IPS-NIHi7 (cell line): ENCODE measurements around the gene CLIC4.
"Not testable (repeated sequence)": the region's sequence is repeated elsewhere in the genome, so short reads cannot be mapped to it uniquely, and the experiment has no call there.

Source experiments
- DNase-seq: peaks from one replicate; pipeline ENCODE4 v3.0.0; 2012; ENCODE audit warnings: mixed read lengths; ENCODE audit errors: extremely low spot score

The CLIC4 gene

DNA sequence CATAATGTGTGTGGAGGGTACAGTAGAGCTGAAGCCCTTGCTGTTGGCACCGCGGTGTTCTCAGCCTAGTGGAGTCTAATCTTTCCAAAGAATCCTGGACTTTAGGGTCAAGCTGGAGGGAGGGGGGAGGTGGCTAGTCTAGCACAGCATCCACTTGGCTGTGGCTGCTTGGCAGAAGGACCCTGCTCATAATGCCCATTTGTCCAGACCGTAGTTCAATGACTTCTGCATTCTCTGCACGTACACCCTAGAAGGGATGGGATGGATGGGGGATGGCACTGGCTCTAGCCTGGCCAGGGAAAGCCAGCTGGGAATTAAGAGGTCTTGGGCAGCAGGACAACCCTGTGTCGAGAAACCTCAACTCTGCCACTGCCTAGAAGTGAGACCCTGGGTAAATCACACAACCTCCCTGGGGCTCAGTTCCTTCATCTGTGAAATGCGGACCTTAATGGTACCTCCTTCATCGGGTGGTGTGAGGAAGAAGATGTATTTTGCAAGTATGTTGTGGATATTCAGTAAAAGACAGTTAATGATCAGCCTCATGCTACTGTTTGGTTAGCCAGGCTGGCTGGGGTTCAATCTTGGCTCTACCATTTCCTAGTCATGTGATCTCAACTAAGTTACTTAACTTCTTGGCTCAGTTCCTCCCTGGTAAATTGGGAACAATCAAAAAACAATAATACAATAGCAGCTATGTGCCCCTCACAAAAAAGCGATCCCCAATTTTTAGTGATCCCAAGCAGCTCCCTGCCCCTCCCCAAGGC lies 27.2 kb upstream of the CLIC4 start:
- DNase-seq, result peak; percentile 2

DNA sequence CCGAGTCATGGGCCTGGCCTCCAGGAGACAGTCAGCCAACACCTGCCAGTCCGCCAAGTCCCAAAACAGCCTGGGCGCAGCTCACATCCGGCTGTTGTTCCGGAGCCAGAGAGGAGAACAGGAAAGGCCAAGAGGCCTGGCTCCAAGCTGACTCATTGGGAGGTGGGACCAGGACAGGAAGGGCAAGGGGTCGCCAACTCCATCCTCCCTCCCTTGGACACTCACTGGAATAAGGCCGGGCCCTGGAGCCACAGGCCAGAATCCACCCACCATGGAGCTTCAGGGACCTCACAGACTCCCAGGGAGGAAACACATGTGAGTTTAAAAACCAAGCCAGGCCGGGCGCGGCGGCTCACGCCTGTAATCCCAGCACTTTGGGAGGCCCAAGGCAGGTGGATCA lies 25.1 kb upstream of the CLIC4 start:
- peak; percentile 11 for DNase-seq

DNA sequence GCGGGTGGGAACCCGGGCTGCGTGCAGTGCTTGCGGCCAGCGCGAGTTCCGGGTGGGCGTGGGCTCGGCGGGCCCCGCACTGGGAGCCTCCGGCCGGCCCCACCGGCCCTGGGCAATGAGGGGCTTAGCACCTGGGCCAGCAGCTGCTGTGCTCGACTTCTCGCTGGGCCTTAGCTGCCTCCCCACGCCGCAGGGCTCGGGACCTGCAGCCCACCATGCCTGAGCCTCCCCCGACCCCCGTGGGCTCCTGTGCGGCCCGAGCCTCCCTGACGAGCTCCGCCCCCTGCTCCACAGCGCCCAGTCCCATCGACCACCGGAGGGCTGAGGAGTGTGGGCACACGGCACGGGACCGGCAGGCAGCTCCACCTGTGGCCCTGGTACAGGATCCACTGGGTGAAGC lies 23.7 kb upstream of the CLIC4 start:
- no peak for DNase-seq

DNA sequence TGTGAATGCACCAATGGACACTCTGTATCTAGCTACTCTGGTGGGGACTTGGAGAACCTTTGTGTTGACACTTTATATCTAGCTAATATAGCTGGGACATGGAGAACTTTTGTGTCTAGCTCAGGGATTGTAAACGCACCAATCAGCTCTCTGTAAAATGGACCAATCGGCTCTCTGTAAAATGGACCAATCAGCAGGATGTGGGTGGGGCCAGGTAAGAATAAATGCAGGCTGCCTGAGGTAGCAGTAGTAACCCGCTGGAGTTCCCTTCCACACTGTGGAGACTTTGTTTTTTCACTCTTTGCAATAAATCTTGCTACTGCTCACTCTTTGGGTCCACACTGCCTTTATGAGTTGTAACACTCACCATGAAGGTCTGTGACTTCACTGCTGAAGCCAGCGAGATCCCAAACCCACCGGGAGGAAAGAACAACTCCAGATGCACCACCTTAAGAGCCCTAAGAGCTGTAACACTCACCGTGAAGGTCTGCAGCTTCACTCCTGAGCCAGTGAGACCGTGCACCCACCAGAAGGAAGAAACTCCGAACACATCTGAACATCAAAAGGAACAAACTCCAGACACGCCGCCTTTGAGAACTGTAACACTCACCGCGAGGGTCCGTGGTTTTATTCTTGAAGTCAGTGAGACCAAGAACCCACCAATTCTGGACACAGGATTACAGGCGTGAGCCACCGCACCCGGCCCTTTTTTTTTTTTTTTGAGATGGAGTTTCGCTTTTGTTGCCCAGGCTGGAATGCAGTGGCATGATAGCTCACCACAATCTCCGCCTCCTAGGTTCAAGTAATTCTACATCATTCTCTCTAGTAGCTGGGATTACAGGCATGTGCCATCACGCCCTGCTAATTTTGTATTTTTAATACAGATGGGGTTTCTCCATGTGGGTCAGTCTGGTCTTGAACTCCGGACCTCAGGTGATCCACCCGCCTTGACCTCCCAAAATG lies 22.9 kb upstream of the CLIC4 start:
- DNase-seq, result not testable (repeated sequence)

DNA sequence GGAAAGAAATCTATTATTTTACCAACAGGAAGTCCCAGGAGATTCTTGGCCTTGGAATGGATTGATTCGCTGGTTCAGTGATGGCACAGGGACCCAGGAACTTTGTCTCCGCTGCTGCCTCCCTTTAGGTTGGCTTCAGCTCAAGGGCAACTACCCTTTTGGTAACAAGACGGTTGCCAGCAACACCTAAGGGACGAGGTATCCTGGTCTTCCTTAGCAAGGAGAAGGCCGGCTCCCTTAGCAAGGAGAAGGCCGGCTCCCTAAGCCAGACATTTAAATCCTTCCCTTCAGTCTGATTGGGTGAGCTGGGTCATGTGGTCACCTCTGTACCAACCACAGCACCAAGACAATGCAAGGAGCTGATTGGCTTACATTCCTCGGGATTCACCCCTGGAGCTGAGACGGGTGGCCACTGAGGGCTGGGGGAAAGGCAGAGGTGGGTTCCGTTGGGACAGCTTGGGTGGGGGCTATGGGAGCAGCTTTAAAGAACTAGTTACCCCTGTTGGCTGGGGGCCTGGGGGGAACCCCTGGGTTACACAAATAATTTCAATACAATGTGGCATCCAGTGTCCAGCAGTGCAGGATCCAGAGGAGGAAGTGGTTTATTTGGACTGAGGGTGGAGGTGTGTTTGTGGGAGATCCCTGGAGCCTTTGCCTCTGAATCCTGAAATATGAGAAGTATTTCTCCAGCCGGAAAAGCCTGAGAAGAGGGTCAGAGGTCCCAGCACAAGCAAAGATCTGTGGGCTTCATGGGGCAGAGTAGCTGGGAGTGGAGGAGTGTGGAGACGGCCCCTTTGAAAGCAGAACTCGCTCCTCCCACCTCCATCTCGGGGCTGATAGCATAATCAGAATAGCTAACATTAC lies 20.7 kb upstream of the CLIC4 start:
- peak; percentile 80 for DNase-seq

DNA sequence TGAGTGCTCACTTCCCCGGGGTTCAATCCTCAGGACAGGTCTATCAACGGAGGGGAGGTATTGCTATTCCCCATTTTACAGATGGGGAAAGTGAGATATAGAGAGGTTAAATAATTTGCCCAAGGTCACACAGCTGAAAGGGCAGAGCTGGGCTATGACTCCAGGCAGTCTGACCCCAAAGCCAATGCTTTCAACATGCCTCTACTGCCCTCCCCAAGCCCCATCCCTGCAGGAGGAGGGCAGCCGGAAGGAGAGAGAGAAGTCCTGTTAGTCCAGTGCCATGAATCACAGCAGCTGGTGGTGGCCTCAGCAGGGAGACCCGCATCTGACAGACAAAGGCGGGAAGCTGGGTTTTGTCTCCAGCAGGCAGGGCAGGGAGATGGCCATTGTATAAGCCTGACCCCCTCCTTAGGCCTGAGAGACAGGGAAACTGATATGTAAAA lies 20.0 kb upstream of the CLIC4 start:
- DNase-seq, result peak; percentile 75

DNA sequence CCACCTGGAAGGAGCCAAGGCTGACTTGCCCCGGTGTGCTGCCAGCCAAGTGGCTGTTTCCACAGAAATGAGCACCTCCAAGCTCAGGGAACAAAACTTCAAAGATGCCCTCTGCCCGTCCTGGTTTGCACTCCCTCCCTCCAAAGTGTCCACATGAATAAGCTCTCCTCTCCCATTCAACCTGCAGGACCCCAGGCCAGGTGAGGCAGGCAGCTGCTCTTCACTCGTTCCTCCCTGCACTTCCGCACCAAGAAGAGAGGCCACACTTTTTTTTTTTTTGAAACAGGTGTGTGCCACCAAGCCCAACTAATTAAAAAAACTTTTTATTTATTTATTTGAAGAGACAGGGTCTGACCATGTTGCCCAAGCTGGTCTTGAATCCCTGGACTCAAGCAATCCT lies 18.5 kb upstream of the CLIC4 start:
- peak; percentile 5 for DNase-seq

DNA sequence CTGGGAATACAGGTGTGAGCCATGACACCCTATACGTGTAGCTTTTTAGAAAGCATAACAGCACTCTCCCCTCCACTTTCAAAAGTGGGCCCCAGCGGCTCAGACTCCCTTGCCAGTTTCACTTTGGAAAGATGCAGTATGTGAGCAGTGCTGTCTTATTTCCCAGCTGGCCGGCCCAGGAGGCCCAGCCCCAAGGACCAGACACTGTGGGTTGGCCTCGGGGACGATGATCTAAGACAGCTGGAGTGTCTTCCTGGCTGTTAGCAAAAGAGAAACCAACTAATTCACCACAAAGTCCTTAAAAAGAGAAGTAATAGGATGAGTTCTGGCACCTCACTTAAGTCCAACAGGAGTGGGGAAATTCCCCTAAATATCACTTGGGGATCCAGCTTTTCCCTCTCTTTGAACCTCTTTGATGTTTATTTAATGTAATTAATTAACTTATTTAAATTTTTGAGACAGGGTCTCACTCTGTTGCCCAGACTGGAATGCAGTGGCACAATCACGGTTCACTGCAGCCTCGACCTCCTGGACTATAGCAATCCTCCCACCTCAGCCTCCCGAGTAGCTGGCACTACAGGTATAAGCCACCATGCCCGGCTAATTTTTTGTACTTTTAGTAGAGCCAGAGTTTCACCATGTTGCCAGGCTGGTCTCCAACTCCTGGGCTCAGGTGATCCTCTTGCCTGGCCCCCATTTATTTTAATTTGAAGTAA lies 17.6 kb upstream of the CLIC4 start:
- DNase-seq, result peak; percentile 9

DNA sequence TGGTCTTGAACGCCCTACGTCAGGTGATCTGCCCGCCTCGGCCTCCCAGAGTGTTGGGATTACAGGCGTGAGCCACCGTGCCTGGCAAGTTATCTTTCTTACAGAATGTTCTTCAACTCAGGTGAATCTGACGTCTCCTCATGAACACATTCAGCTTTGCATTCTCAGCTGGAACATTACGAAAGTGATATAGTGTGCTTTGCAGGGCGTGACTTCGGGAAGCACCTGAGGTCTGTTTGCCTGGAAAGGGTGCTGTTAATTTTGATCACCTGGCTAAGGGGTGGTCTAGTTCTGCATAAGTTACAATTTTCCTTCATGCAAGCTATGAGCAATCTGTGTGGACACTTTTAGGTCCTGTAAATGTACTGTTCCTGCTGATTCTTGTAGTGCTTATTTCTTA lies 16.3 kb upstream of the CLIC4 start:
- no peak for DNase-seq

DNA sequence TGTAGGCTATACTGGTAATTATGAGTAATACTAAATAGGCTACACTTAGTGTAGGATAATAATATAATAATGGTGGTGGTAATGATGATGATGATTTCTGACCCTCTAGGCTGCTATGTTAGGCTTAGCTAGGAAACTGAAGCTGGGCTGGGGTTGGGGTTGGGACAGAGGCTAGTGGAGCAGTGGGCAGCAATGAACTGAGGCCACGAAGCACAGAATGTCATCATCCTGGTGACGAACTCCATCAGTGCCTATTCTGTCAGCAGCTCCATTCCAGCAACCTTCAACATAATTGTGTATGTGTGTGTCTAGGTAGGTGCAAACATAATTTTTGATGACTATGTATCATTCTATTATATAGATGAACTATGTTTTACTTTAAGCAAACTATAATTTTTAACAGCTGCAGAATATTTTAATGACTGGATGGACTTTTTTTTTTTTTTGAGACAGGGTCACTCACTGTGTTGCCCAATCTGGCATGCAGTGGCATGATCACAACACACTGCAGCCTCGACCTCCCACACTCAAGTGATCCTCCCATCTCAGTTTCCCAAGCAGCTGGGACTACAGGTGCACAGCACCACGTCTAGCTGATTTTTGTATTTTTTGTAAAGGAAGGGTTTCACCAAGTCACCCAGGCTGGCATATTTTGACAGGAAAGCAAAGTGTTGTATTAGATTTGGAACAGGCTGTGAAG lies 12.9 kb upstream of the CLIC4 start:
- no peak for DNase-seq

DNA sequence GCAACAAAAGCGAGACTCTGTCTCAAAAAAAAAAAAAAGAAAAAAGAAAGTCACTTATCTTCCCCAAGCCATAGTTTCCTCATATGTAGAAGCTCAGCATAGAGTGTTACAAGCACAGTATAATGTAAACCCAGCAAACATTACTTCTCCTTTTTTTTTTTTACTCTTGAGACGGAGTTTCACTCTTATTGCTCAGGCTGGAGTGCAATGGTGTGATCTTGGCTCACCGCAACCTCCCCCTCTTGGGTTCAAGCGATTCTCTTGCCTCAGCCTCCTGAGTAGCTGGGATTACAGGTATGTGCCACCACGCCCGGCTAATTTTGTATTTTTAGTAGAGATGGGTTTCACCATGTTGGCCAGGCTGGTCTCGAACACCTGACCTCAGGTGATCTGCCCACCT lies 11.9 kb upstream of the CLIC4 start:
- DNase-seq, result not testable (repeated sequence)

DNA sequence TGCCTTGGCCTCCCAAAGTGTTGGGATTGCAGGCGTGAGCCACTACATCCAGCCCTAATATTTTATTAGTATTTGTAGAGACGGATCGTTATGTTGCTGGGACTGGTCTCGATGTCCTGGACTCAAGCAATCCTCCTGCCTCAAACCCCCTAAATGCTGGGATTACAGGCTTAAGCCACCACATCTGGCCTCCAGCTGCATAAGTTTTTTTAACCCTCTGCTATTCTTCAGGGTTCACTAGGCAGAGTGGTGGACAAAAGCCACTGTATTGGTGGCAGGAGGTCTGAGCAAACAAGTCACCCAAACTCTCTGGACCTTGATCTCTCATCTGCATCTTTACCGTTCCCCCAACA lies 10.1 kb upstream of the CLIC4 start:
- no peak for DNase-seq

DNA sequence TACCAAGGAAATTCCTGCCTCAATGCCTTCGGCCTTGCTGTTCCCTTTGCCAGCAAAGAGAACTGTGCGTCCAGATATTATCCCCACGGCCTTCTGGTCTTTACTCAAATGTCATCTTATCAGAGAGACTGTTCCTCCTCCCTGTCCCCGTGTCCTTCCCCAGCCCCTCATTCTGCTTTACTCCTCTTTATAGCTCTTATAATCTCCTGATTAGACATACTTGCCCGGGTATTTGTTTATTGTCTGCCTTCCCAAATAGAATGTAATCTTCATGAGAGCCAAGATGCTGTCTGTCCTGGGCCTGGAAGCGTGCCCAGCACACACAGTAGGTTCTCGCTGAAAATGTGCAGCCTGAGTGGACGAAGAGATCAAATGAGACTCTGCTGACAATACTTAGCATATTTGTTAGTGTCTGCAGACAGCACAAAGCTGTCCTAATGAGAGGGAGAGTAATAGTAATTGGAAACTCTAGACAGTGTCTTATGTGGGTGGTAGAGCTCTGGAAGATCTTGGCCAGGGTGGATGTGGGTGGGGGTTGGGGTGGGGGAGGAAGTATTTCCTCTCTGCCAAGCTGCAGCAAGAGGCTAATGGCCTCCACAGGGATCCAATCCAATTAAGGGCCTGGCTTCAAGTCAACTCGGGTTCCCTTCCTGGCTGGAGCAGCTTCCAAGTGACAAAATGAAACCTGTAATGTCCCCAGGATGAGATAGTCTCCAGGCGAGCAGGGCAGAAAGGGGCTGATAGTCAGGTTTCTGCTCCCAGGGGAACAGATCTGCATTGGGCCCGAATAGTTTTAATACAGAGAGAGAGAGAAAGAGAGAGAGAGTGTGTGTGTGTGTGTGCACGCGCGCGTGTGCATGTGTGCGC lies 9.5 kb upstream of the CLIC4 start:
- peak; percentile 27 for DNase-seq

DNA sequence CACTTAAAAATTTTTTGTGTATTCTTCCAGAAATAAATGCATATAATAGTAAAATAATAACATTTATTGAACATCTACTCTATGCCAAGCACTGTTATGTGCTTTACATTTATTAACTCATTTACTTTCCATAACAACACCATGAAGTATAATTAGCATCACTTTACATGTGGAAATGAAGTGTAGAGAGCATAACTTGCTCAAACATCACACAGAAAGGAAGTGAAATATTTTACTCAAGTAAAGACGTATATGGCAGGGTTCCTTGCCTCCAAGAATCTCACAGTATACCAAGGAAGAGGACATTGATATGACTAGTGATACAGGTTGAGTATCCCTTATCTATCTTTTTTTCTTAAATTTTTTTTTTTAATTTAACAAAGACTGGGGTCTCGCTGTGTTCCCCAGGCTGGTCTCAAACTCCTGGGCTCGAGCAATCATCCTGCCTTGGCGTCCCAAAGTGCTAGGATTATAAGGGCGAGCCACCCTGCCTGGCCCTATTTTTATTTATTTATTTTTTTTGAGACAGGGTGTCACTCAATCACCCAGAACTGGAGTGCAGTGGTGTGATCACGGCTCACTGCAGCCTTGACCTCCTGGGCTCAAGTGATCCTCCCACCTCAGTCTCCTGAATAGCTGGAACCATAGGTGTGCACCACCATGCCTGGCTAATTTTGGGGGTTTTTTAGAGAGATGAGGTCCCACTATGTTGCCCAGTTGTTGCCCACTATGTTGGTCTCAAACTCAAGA lies 7.7 kb upstream of the CLIC4 start:
- DNase-seq, result no peak

DNA sequence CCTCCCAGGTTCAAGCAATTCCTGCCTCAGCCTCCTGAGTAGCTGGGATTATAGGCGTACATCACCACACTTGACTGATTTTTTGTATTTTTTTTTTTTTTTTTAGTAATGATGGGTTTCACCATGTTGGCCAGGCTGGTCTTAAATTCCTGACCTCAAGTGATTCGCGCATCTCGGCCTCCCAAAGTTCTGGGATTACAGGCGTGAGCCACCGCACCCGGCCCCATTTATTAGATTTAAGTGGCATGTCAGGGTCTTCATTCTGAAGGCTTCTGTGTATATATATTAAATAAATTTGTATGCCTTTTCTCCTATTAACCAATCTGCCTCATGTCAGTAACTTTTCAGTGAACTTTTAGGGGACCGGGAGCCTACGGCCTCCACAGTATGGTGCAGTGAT lies 6.0 kb upstream of the CLIC4 start:
- no peak for DNase-seq

DNA sequence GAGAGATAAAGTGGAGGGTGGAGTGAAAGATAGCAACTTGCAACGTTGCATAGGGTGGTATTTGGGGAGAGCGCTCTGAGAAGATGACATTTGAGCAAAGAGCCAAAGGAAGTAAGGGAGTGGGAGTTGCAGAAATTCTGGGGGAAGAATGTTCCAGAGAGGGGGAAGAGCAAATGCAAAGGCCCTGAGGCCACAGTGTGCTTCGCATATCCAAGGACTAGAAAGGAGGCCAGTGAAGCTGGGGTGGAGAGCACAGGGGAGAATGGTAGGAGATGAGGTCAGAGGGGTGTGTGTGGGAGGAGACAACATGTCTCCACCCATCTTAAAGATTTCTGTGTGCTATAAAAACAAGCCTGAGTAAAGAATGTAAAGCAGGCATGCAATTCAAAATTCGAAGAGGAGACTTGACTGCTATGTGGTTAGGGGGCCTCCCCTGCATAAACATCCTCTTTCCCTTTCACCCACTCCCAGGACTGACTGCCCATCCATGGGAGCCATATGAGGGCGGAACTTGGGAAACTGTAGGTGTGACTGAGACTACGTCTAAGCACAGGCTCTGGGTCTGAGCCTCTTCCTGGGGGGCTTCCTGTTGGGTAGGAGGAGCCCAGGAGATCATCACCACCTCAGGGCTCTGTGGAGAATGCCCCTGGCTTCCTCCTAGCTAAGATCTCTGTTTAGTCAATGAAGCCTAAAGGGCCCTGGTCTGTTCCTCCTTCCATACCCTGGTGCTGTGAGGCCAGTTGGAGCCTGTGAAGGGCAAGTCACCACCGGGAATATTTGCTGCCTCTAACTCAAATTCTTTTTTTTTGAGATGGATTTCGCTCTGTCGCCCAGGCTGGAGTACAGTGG lies 2.9 kb upstream of the CLIC4 start:
- DNase-seq, result no peak

DNA sequence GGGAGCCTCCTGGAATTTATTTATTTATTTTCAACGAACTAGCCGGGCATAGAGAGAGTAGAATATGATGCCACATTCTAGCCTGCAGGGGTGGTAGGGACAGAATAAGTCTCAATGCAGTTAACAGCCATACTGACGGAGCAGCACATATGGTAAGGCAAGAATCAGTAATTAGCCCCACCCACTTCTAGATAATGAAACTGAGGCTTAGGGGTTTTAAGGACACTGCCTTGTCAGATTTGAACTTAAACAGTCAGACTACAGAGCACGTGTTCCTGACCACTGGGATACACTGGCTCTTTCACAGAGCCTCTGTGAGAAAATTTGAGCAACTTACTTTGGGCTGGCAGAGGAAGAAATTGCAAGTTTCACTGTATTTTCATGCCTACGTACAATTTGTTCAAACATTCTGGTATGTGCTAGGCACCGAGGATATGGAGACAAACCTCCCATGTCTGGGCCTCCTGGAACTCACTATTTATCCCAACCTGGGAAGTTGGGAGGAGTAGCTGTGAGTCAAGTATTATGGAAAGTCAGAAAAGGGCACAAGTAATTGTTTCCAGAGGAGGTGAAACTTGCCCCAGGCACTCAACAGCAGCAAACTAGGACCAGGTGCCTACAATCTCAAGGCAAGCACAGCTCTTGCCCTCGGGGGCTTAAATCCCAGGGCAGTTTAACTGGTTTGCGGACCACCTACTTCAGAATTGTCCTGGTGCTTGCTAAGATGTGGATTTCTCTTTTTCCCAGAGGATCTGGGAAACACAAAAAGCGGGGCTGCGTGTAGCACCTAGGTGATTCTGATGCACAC lies 1.6 kb upstream of the CLIC4 start:
- no peak for DNase-seq
